ENCODE data around the gene DAAM1. TPM values are rescaled to one million over a fixed set of nuclear protein-coding genes. Genes with fewer than 3 reads are reported as not detected.

DAAM1 gene
- total RNA-seq, 2 experiments from 2014 or later: 11.3 to 11.7 TPM

DNA sequence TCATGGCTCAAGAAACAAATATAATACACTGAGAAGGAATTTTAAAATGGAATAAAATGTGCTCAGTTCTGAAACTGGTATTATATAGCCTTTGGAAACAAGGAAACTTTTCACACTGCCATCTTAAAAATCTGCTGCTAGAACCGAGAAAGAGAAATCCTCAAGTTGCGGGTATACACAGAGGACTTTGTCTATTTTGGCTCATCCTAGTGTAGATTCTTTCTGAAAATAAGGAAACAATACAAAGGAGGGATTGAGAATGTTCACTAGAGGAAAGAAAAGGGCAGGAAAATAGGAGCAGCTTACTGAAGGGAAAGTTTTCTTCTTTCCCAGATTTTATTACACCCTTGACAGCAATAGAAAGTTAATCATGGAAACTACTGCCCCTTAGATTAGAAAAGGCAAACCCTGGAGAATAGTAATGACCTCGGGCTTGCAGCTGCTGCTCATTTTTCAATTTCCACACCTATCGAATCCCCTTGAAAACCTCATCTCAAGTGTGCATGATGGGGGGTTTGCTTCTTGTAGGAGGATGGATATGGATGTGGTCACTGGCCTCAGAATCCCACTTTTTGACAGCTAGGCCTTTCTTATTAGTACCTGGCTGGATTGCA lies 104.6 kb downstream of the DAAM1 start:
- intact Hi-C loops (cut with DNase I, micrococcal nuclease): no loop called here
- Mint-ChIP-seq H3K36me3 (ENCODE audit: low read depth) (peaks cover 13% of the 10 kb centered on the region), H3K27ac (no peak overlapping the region), H3K27me3 (no peaks in the 10 kb centered on the region), H3K4me1 (peaks cover 15% of the 10 kb centered on the region), H3K9me3 (ENCODE audit: low read depth) (no peaks in the 10 kb centered on the region), H3K4me3 (no peak overlapping the region)
- ChIA-PET POLR2A (no interaction called here), CTCF (interaction anchor here (1.2 kb wide), 1 partner anchor 43 kb away, joined by 3 read pairs; no protein-coding TSS in a partner anchor)
- DNase-seq (no peak), ATAC-seq (no peak)

GRCh38 chr14:59293935-59294661 lies 105.6 kb downstream of the DAAM1 start:
- POLR2A ChIA-PET: no interaction called here
- CTCF ChIA-PET: interaction anchor here (1.3 kb wide), 1 partner anchor 34 kb away, joined by 3 read pairs; no protein-coding TSS in a partner anchor
- Mint-ChIP-seq H3K4me1 (peaks cover 16% of the 10 kb centered on the region), H3K27me3 (no peaks in the 10 kb centered on the region), H3K9me3 (ENCODE audit: low read depth) (no peaks in the 10 kb centered on the region), H3K4me3 (no peak overlapping the region), H3K27ac (no peak overlapping the region), H3K36me3 (ENCODE audit: low read depth) (peaks cover 11% of the 10 kb centered on the region)
- ATAC-seq (no peak), DNase-seq (no peak)
- intact Hi-C loops (cut with DNase I, micrococcal nuclease): no loop called here

DNA sequence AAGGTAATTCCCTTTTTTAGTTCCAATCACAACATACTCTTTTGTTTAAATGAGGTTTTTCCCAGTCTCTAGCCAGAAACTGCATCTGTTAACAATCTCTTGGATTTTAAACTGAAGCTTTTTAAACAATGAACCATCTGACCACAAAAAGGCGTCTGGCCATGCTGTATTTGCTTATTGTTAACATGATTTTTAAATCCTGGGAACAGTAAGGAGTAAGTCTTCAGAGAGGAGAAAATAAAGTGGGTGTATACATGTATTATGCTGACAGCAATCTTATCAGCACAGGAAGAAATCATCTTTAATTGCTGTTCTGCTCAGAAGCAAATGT lies 106.2 kb downstream of the DAAM1 start:
- no peak overlapping the region for H3K4me3 Mint-ChIP-seq
- H3K4me1 Mint-ChIP-seq: peaks cover 16% of the 10 kb centered on the region
- no peak overlapping the region for H3K27ac Mint-ChIP-seq
- intact Hi-C loops (cut with DNase I, micrococcal nuclease): no loop called here
- H3K36me3 Mint-ChIP-seq (ENCODE audit: low read depth): peaks cover 10% of the 10 kb centered on the region
- ChIA-PET CTCF (interaction anchor here (1.3 kb wide), 1 partner anchor 33 kb away, joined by 3 read pairs; no protein-coding TSS in a partner anchor), POLR2A (no interaction called here)
- ATAC-seq: no peak
- H3K9me3 Mint-ChIP-seq (ENCODE audit: low read depth): no peaks in the 10 kb centered on the region
- no peaks in the 10 kb centered on the region for H3K27me3 Mint-ChIP-seq
- DNase-seq: no peak

- H3K4me3 Mint-ChIP-seq: no peak overlapping the region
- H3K27me3 Mint-ChIP-seq: no peaks in the 10 kb centered on the region
- no peak overlapping the region for H3K27ac Mint-ChIP-seq
- intact Hi-C loops (cut with DNase I, micrococcal nuclease): no loop called here
- peaks cover 10% of the 10 kb centered on the region for H3K36me3 Mint-ChIP-seq (ENCODE audit: low read depth)
- no peaks in the 10 kb centered on the region for H3K9me3 Mint-ChIP-seq (ENCODE audit: low read depth)
- ChIA-PET CTCF (no interaction called here), POLR2A (interaction anchor here (0.8 kb wide), 1 partner anchor 174 kb away, joined by 3 read pairs; no protein-coding TSS in a partner anchor)
- ATAC-seq (no peak), DNase-seq (no peak)
- H3K4me1 Mint-ChIP-seq: peaks cover 21% of the 10 kb centered on the region
Observed at GRCh38 chr14:59295951-59296350, 107.5 kb downstream of the DAAM1 start.

DNA sequence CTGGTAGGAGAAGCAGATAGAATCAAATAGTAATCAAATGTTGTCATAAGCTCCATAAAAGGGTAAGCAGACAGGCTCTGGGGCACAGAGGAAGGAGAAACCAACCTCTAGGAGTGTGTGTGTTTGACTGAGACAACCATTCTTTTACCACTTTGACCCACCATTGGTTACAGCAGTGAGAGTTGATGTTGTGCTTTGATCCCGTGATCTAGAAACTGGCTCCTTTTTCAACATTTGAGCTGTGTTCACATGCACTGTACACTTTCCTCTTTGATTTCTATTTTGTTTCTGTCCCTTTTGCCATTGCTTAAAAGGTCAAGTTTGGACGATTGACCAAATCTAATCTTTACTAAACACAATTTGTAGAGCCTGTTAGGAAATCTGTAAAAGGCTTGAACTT lies 108.0 kb downstream of the DAAM1 start:
- H3K9me3 Mint-ChIP-seq (ENCODE audit: low read depth): no peaks in the 10 kb centered on the region
- peaks cover 7% of the 10 kb centered on the region for H3K36me3 Mint-ChIP-seq (ENCODE audit: low read depth)
- POLR2A ChIA-PET: no interaction called here
- H3K4me1 Mint-ChIP-seq: peaks cover 26% of the 10 kb centered on the region
- intact Hi-C loops (cut with DNase I, micrococcal nuclease): no loop called here
- DNase-seq (no peak), ATAC-seq (no peak)
- no peaks in the 10 kb centered on the region for H3K27me3 Mint-ChIP-seq
- CTCF ChIA-PET: no interaction called here
- no peak overlapping the region for H3K4me3 Mint-ChIP-seq
- H3K27ac Mint-ChIP-seq: no peak overlapping the region

GRCh38 chr14:59297071-59297776 lies 108.8 kb downstream of the DAAM1 start:
- H3K27me3 Mint-ChIP-seq: no peaks in the 10 kb centered on the region
- DNase-seq: no peak
- H3K9me3 Mint-ChIP-seq (ENCODE audit: low read depth): no peaks in the 10 kb centered on the region
- intact Hi-C loops (cut with DNase I, micrococcal nuclease): no loop called here
- H3K27ac Mint-ChIP-seq: no peak overlapping the region
- H3K4me3 Mint-ChIP-seq: no peak overlapping the region
- no peak for ATAC-seq
- ChIA-PET POLR2A (no interaction called here), CTCF (no interaction called here)
- peaks cover 2% of the 10 kb centered on the region for H3K36me3 Mint-ChIP-seq (ENCODE audit: low read depth)
- H3K4me1 Mint-ChIP-seq: peaks cover 29% of the 10 kb centered on the region

DNA sequence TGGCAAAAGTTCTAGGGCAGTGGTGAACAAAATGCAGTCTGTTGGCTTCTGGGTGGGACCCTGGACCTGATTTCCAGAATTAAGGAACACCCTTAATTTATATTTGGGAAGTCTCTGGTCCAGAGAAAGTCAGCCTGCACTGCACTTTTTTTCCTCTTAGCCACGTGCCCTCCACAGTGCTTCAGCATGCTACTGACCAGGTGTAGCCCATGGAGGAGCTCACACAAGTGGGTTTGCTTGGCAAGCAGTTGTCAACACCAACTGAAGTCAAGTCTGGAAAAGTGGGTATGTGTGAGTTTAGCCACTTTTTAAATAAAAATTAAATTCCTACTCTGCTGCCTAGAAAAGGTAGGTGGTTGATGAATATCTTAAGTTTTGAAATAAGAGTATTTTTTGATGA lies 111.3 kb downstream of the DAAM1 start:
- CTCF ChIA-PET: no interaction called here
- DNase-seq (no peak), ATAC-seq (no peak)
- no peak overlapping the region for H3K27ac Mint-ChIP-seq
- no peaks in the 10 kb centered on the region for H3K36me3 Mint-ChIP-seq (ENCODE audit: low read depth)
- no peak overlapping the region for H3K4me3 Mint-ChIP-seq
- H3K27me3 Mint-ChIP-seq: no peaks in the 10 kb centered on the region
- POLR2A ChIA-PET: no interaction called here
- intact Hi-C loops (cut with DNase I, micrococcal nuclease): no loop called here
- H3K9me3 Mint-ChIP-seq (ENCODE audit: low read depth): no peaks in the 10 kb centered on the region
- peaks cover 29% of the 10 kb centered on the region for H3K4me1 Mint-ChIP-seq

GRCh38 chr14:59301354-59301753 lies 112.9 kb downstream of the DAAM1 start:
- ATAC-seq: peak; percentile 88
- Mint-ChIP-seq H3K36me3 (ENCODE audit: low read depth) (no peaks in the 10 kb centered on the region), H3K4me3 (no peak overlapping the region), H3K4me1 (peaks cover 24% of the 10 kb centered on the region), H3K27ac (no peak overlapping the region), H3K27me3 (no peaks in the 10 kb centered on the region), H3K9me3 (ENCODE audit: low read depth) (no peaks in the 10 kb centered on the region)
- CTCF ChIA-PET: interaction anchor here (0.6 kb wide), 1 partner anchor 765 kb away, joined by 4 read pairs; no protein-coding TSS in a partner anchor
- peak; percentile 52 for DNase-seq
- intact Hi-C loops (cut with DNase I, micrococcal nuclease): no loop called here
- POLR2A ChIA-PET: no interaction called here

- no peak for DNase-seq
- intact Hi-C loops (cut with DNase I, micrococcal nuclease): no loop called here
- H3K9me3 Mint-ChIP-seq (ENCODE audit: low read depth): no peaks in the 10 kb centered on the region
- ChIA-PET CTCF (interaction anchor here (0.7 kb wide), 1 partner anchor 165 kb away, joined by 3 read pairs; no protein-coding TSS in a partner anchor), POLR2A (no interaction called here)
- peaks cover 16% of the 10 kb centered on the region for H3K4me1 Mint-ChIP-seq
- no peak overlapping the region for H3K4me3 Mint-ChIP-seq
- H3K36me3 Mint-ChIP-seq (ENCODE audit: low read depth): no peaks in the 10 kb centered on the region
- no peak for ATAC-seq
- no peaks in the 10 kb centered on the region for H3K27me3 Mint-ChIP-seq
- no peak overlapping the region for H3K27ac Mint-ChIP-seq
Observed at GRCh38 chr14:59302313-59302712, 113.8 kb downstream of the DAAM1 start.

DNA sequence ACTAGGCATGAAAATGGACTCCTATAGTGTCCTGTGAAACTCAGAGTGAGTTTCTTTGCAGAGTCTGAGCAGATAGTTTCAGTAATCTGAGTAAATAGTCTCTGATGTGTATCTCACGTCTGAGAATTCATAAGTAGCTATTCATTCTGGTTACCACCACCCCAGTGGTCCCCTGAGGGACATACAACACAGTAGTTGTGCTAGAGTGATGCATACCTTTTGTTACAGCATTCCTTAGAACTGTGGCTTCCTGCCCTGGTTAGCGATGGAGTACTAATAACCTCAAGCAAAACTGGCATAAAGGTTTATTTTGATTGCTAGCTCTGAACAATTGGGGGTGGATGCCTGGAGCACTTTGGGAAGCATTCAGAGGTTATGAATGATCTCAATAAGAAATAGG lies 114.7 kb downstream of the DAAM1 start:
- intact Hi-C loops (cut with DNase I, micrococcal nuclease): no loop called here
- no peak overlapping the region for H3K27ac Mint-ChIP-seq
- no peaks in the 10 kb centered on the region for H3K9me3 Mint-ChIP-seq (ENCODE audit: low read depth)
- H3K27me3 Mint-ChIP-seq: no peaks in the 10 kb centered on the region
- no peak for ATAC-seq
- H3K36me3 Mint-ChIP-seq (ENCODE audit: low read depth): no peaks in the 10 kb centered on the region
- H3K4me3 Mint-ChIP-seq: no peak overlapping the region
- DNase-seq: no peak
- CTCF ChIA-PET: interaction anchor here (1.1 kb wide), 1 partner anchor 24 kb away, joined by 3 read pairs; no protein-coding TSS in a partner anchor
- peaks cover 14% of the 10 kb centered on the region for H3K4me1 Mint-ChIP-seq
- POLR2A ChIA-PET: no interaction called here

- intact Hi-C loops (cut with DNase I, micrococcal nuclease): no loop called here
Observed at GRCh38 chr14:59305231-59305630, 116.8 kb downstream of the DAAM1 start.

More at GRCh38 chr14:59305231-59305630, 116.8 kb downstream of the DAAM1 start:
- H3K9me3 Mint-ChIP-seq (ENCODE audit: low read depth): no peaks in the 10 kb centered on the region
- peaks cover 12% of the 10 kb centered on the region for H3K4me1 Mint-ChIP-seq
- ATAC-seq (no peak), DNase-seq (no peak)
- H3K4me3 Mint-ChIP-seq: no peak overlapping the region
- no peaks in the 10 kb centered on the region for H3K27me3 Mint-ChIP-seq
- POLR2A ChIA-PET: no interaction called here
- H3K36me3 Mint-ChIP-seq (ENCODE audit: low read depth): no peaks in the 10 kb centered on the region
- CTCF ChIA-PET: no interaction called here
- no peak overlapping the region for H3K27ac Mint-ChIP-seq

All from activated CD4-positive, alpha-beta T cell treated with anti-CD3 and anti-CD28 coated beads for 36 hours (primary cell).